ENCODE measurements around the gene DRAXIN. TPM values are rescaled to one million over a fixed set of nuclear protein-coding genes. Genes with fewer than 3 reads are reported as not detected.

The DRAXIN gene
- total and polyA plus RNA-seq, 4 donors: 0.04 to 0.31 (median 0.14) TPM

GRCh38 chr1:11649624-11650330 lies 41.7 kb upstream of the DRAXIN start:
- TF ChIP-seq CTCF (IDR thresholded peaks at IDR 0.05; ENCODE audit: control extremely low read depth, extremely low read depth): no peak
- Histone ChIP-seq H3K9me3 (ENCODE audit: control insufficient read depth in 4 of 4, insufficient read depth in 3 of 4, low read length in 3 of 4) (no peaks in the 10 kb centered on the region), H3K27ac (ENCODE audit: low read depth in 1 of 2, low read length in 1 of 2) (no peak overlapping the region), H3K4me1 (ENCODE audit: control insufficient read depth in 5 of 5, insufficient read depth in 5 of 5, low read length in 5 of 5) (peaks cover 0 to 18% (median 3%) of the 10 kb centered on the region in 5 donors), H3K9ac (ENCODE audit: insufficient read depth in 1 of 2, low read length in 2 of 2) (no peak overlapping the region), H3K36me3 (ENCODE audit: control insufficient read depth in 4 of 4, insufficient read depth in 4 of 4, low read length in 4 of 4) (no peaks in the 10 kb centered on the region), H3K27me3 (ENCODE audit: control insufficient read depth in 3 of 3, insufficient read depth in 3 of 3, low read length in 2 of 3) (peaks cover 0 to 33% (median 16%) of the 10 kb centered on the region in 3 donors), H3K4me3 (no peak overlapping the region)
- ATAC-seq (ENCODE audit: insufficient read depth, low FRiP score) (no peak), DNase-seq (no peak)
- 30% methylated on average over 21 of the region's 21 CpGs for WGBS, 2 donors

- peaks cover 0 to 33% (median 16%) of the 10 kb centered on the region in 3 donors for H3K27me3 ChIP-seq (ENCODE audit: control insufficient read depth in 3 of 3, insufficient read depth in 3 of 3, low read length in 2 of 3)
- TF ChIP-seq CTCF (IDR thresholded peaks at IDR 0.05; ENCODE audit: control extremely low read depth, extremely low read depth): peak; percentile 79
- ATAC-seq (ENCODE audit: insufficient read depth, low FRiP score) (peak; percentile 53), DNase-seq (peak; percentile 46 to 75 (median 63))
- H3K9me3 ChIP-seq (ENCODE audit: control insufficient read depth in 4 of 4, insufficient read depth in 3 of 4, low read length in 3 of 4): no peaks in the 10 kb centered on the region
- H3K9ac ChIP-seq (ENCODE audit: insufficient read depth in 1 of 2, low read length in 2 of 2): no peak overlapping the region
- no peak overlapping the region for H3K27ac ChIP-seq (ENCODE audit: low read depth in 1 of 2, low read length in 1 of 2)
- H3K4me1 ChIP-seq (ENCODE audit: control insufficient read depth in 5 of 5, insufficient read depth in 5 of 5, low read length in 5 of 5): peaks cover 0 to 21% (median 3%) of the 10 kb centered on the region in 5 donors
- 8 to 14% methylated on average over 34 to 47 of the region's 47 CpGs for WGBS, 2 donors
- H3K36me3 ChIP-seq (ENCODE audit: control insufficient read depth in 4 of 4, insufficient read depth in 4 of 4, low read length in 4 of 4): no peaks in the 10 kb centered on the region
- no peak overlapping the region for H3K4me3 ChIP-seq
These were observed 41.0 kb upstream of the DRAXIN start for GRCh38 chr1:11650331-11650991.

GRCh38 chr1:11651017-11651416 lies 40.5 kb upstream of the DRAXIN start:
- no peak for ATAC-seq (ENCODE audit: insufficient read depth, low FRiP score)
- Histone ChIP-seq H3K27ac (ENCODE audit: low read depth in 1 of 2, low read length in 1 of 2) (no peak overlapping the region), H3K27me3 (ENCODE audit: control insufficient read depth in 3 of 3, insufficient read depth in 3 of 3, low read length in 2 of 3) (peaks cover 0 to 33% (median 16%) of the 10 kb centered on the region in 3 donors), H3K4me1 (ENCODE audit: control insufficient read depth in 5 of 5, insufficient read depth in 5 of 5, low read length in 5 of 5) (peaks cover 0 to 26% (median 3%) of the 10 kb centered on the region in 5 donors), H3K4me3 (no peak overlapping the region), H3K9ac (ENCODE audit: insufficient read depth in 1 of 2, low read length in 2 of 2) (no peak overlapping the region), H3K9me3 (ENCODE audit: control insufficient read depth in 4 of 4, insufficient read depth in 3 of 4, low read length in 3 of 4) (no peaks in the 10 kb centered on the region), H3K36me3 (ENCODE audit: control insufficient read depth in 4 of 4, insufficient read depth in 4 of 4, low read length in 4 of 4) (no peaks in the 10 kb centered on the region)
- no peak for DNase-seq
- 84 to 93% methylated on average over 4 of the region's 4 CpGs for WGBS, 2 donors
- no peak for TF ChIP-seq CTCF (IDR thresholded peaks at IDR 0.05; ENCODE audit: control extremely low read depth, extremely low read depth)
